GM12878 (cell line): ENCODE results near the gene TUBB3. TPM values are rescaled to one million over a fixed set of nuclear protein-coding genes. Genes with fewer than 3 reads are reported as not detected.

Experiments used
- ATF2 ChIP-seq: IDR thresholded peaks from 2 replicates; pipeline ENCODE4 v1.6.1; 2012; ENCODE audit warnings: low read length, inconsistent platforms
- BCLAF1 ChIP-seq: fragments of 450-650 bp; IDR thresholded peaks from 2 replicates; pipeline ENCODE4 v1.6.1; 2017; ENCODE audit warnings: antibody characterized with exemption, mild to moderate bottlenecking, moderate library complexity
- CHD2 ChIP-seq: IDR thresholded peaks from 2 replicates; pipeline ENCODE4 v1.6.1; 2011; ENCODE audit warnings: low read depth, low read length, improper control_type of control experiment, borderline replicate concordance
- FOS ChIP-seq: IDR thresholded peaks from 3 replicates; pipeline ENCODE4 v1.6.1; 2011; ENCODE audit warnings: borderline replicate concordance; ENCODE audit not compliant: insufficient read length; ENCODE audit errors: extremely low read depth
- SMAD1 ChIP-seq: fragments of 450-650 bp; IDR thresholded peaks from 2 replicates; pipeline ENCODE4 v1.6.1; 2018; ENCODE audit warnings: mild to moderate bottlenecking, low read depth; ENCODE audit not compliant: partially characterized antibody
- TBL1XR1 ChIP-seq: IDR thresholded peaks from 2 replicates; pipeline ENCODE4 v1.6.1; 2012; ENCODE audit warnings: low read depth, low read length, improper control_type of control experiment
- ZBTB4 ChIP-seq: fragments of 450-650 bp; formaldehyde crosslinking; IDR thresholded peaks from 2 replicates; pipeline ENCODE4 v1.4.0; 2022; ENCODE audit warnings: mild to moderate bottlenecking, moderate library complexity
- polyA plus RNA-seq, 11 experiments: library from polyadenylated mRNA; depleted of rRNA in 4 of 11; unstranded in 6 of 11; stranded (reverse) in 5 of 11; fragments of >200 nt; fragmentation: Nextera tagmentation in 4 of 11; fragmentation: Illumina TruSeq in 1 of 11; extraction: Ambion mirVana in 4 of 11; extraction: Trizol in 1 of 11; gene quantifications; 1 replicate in 1 of 11; 2 replicates in 10 of 11; pipeline versions ENCODE4 v1.2.1 to v1.2.3, GENCODE V29; 2011 to 2016; ENCODE audit warnings: inconsistent platforms in 2 of 11, missing spikeins in 2 of 11, low read depth in 1 of 11
- total RNA-seq, 4 experiments: library from RNA; depleted of rRNA in 3 of 4; stranded (reverse); fragments of >200 nt in 3 of 4; fragmentation: Illumina TruSeq in 1 of 4; extraction: Trizol in 1 of 4; gene quantifications; 2 replicates each; pipeline versions ENCODE4 v1.2.1 to v1.2.3, GENCODE V29; 2013 to 2021

TUBB3 gene
- total and polyA plus RNA-seq, 10 of the 15 experiments (the other 5 are each of a cell fraction or from before 2014, with no cell fraction given), result 0.09 to 2.5 (median 0.58) TPM; not detected in 1

DNA sequence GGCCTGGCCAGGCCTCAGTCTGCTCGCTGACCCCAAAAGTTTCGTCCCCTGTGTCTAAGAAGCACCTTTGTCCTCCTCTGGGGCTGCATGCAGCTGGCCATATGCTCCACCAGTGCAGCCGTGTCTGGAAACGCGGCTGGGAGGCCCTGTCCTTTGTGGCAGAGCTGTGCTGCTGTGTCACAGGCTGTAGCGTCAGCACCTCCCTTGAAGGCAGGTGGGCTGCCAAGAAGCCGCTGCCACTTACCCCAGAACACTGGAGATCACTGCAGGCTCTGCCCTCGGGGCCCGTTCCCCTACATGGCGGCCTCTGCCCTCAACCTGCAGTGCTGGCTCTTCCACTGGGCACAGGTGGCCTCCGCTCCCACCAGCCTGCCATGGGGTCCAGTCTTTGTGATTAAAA, 20.2 kb upstream of the TUBB3 start (continued):
- TF ChIP-seq ZBTB4 (CRISPR knock-in tag) (no peak), FOS (no peak), ATF2 (no peak), BCLAF1 (no peak), TBL1XR1 (no peak), SMAD1 (no peak), CHD2 (no peak)
